Measurements from ENCODE around the gene CEL.

CEL gene

DNA sequence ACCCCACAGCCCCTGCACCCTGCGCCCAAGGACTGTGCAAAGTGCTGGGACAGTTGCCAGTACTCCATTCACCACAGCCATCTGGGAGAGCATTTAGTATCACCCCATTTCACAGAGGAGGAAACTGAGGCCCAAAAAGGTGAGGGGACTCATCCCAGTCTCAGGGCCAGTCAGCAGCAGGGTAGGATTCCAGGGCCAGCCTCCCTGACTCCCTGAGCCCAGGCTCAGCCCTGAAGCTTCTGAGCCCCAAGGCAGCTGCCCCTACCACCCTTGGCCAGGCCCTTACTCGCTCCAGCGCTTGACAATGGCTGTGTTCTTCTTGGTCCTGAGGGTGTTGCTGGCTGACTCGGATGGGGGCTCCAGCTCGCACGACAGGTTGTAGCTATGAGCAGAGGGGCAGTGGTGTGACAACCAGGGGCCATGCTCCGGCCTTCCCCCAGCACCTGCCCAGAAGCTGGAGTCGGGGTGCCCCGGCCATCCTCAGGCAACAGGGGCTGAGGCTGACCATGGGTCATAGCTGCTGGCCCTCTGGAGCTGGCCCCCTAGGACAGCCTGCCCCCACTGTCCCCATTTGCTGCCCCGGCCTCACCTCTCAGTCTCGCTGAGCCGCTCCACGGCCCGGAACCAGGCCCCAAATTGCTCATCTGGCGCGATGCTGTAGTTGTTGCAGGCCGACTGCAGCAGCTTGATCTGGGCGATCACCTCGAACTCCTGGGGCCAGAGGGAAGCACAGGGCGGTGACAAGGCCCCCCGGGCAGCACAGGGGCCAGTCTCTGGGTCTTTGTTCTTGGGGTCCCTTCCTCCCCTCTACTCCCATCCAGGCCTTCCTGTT, 40.6 kb downstream of the CEL start:
- no peak for DNase-seq (ENCODE audit: low read depth in 2 of 2, low spot score in 1 of 2)

DNA sequence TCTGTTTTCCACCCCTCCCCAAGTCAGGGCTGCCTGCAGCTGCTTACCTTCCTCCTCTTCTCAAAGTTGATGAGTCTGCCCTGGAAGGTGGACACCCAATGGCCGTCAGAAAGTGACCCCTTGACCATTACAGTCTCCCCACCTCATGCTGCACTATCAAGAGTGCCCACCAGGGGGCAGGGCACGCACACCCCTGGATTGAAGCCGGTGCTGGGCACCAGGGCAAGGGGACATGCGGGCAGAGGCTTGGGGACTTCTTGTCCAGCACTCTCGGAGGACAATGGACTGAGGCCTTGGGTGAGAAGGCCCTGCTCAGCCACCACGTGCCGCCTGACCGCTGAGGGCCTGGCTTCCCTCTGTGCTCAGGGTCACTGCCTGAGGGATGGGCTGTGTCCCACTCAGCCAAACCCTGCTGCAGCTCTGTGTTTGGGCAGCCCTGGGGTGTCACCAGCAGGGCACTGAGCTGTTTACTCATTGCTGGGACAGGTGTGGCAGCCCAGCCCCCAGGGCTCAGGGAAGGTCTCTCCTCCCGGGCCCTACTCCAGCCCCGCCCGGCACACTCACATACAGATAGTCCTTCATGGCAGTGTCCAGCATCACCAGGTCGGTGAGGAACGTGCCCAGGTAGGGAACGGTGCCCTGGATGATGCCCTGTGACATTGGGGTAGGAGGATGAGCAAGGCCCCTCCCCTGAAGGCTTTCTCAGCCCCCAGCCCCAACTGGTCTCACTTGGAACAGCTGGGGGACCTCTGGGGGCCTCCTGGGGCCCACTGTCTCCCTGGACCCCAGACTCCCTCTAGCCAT, 41.6 kb downstream of the CEL start:
- DNase-seq (ENCODE audit: low read depth in 2 of 2, low spot score in 1 of 2): no peak

DNA sequence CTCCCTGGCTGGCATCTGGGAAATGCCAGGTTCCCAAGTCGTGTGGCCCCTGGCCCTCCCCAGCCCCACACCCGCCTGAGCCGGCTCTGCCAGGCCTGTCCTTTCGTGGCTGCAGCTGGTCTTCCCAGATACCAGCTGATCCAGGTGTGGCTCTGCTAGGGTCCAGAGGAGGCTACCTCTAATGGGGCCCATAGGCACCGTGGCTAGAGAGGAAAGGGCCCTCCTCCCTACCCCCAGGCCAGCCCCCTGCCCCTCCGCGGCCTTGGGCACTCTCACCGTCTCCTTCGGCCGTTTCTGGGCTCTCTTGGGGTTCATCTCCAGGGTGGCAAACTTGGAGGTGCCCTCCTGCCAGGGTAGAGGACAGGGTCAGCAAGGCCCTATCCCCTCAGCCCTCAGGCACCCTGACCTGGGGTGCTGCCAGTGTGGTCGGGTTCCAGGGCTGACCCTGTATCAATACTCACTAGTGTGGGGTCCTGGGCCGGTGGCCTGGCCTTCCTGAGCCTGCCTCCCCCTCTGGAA, 42.3 kb downstream of the CEL start:
- no peak for DNase-seq (ENCODE audit: low read depth in 2 of 2, low spot score in 1 of 2)

DNA sequence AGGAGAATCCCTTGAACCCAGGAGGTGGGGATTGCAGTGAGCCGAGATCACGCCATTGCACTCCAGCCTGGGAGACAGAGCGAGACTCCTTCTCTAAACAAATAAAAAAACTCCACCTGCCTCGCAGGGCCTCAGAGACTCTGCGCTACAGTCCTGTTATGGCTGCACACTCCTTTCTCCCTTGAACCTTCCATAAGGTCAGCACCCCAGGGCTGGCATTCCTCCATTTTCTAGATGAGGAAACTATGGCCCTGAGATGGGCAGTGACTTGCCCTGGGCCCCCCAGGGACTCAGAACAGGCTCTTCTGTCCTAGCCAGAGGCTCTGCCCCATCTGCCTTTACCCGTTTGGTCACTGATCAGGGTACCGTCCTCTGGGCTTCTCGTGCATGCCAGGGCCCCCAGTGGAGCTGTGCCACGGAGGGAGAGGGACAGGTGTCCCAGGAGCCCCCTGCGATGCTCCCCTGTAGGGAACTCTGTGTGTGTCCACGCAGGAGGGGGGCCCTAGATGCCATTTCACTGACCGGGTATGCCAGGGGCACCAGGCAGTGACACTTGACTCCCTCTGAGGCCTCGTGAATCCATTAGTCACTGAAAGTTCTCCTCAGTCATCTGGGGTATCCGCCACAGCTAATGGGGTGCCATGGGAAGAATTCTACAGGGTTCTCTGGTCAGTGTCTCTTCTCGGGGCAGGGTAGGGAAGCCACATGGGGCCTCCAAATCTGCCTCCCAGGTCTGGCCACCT, 43.1 kb downstream of the CEL start:
- DNase-seq (ENCODE audit: low read depth in 2 of 2, low spot score in 1 of 2): no peak

DNA sequence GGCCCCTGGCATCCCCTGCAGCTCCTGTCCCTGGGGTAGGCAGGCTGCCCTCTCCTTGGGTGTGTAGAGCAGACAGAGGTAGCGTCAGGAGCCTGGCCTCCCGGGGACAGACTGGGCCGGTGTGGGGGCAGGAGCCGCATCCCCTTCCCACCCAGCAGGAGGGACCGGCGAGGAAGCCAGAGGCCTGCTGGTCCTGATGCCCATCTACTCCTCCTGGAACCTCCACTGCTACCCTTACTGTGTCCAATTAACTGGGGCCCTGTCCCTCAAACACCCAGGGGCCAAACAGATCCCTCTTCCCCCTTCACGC, 43.6 kb downstream of the CEL start:
- no peak for DNase-seq (ENCODE audit: low read depth in 2 of 2, low spot score in 1 of 2)

DNA sequence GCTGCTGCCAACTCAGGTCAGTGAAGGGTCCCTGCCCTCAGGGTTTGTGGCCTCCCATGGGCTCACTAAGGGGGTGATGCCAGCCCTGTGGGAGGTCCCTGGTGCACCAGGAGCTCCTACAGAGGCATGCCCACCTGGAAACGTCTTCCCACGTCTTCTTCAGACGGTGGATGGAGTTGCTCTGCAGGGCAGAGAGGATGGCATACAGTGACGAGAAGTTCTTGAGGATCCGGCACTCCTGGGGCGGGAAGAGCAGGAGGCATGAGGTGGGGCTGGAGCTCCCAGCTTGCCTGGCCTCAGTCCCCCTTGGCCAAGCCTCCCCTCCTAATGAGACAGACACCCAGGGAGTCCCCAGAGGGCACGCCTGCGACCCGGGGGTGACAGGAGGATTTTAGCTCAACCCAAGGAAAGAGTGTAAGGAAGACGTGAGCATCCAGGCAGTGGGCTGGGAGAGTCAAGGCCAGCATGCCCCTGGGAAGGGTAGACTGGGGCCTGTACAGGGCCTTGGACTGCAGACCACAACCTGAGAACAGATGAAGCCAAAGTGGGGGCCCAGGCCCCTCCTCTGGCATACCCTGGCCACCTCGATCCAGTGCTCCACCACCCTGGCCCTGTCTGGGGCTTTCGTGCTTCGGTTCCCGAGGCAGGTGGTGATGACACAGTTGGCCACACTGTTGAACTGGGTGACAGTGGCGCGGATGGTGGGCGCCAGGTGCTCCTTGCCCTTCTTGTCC, 44.9 kb downstream of the CEL start:
- no peak for DNase-seq (ENCODE audit: low read depth in 2 of 2, low spot score in 1 of 2)

DNA sequence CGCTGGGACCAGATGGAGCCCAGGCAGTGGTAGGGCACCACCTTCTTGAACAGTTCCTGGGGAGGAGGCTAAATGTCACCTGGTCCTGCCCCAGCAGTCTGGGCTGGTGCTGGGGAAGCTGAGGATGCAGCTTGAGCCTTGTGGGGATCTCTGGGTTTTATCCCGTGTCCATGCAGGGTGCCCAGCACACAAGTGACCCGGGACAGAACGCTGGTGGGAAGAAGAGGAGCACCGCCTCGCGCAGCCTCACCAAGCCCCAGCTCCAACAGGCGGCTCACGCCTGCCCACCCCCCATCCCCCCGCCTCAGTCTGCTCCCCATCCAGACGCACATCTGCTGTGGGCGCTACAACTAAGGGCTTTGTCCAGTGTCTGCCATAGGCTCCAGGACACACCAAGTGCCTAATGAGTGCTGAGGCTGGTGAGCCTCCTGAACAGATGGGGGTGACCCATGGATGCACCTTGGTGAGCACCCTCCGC, 45.5 kb downstream of the CEL start:
- no peak for DNase-seq (ENCODE audit: low read depth in 2 of 2, low spot score in 1 of 2)

DNA sequence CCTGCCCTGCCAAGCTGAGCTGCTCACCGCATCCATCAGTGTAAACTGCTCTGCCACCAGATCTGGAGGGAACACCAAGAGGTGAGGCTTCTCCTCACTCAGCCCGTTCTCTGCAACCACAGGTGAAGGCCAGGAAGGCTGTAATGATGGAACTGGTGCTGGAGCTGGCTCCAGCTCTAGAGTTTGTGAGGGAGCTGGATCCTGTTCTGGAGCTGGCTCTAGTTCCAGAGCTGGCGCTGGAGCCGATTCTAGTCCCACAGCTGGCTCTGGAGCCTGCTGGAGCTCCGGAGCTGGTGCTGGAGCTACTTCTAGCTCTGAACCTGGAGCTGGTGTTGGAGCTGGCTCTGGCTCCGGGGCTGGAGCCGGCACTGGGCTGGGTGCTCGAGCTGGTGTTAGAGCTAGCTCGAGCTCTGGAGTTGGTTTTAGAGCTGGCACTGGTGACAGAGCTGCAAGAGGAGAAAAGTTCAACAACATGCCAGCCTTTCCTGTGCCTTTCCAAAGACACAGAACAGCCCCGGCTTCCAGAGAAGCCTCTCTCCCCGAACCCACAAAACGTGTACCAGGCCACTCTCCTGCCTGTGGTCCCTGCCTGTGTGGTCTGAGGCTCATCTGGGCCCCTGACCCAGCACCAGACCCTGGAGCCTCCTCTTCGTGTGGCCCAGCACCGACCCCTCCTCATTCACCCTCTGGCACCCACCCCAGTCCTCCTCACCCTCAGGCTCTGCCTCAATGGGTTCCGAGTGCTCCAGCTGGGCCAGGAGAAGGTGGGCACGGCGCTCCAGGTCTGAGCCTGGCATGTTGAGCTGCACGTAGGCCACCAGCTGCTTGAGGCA, 46.4 kb downstream of the CEL start:
- no peak for DNase-seq (ENCODE audit: low read depth in 2 of 2, low spot score in 1 of 2)

DNA sequence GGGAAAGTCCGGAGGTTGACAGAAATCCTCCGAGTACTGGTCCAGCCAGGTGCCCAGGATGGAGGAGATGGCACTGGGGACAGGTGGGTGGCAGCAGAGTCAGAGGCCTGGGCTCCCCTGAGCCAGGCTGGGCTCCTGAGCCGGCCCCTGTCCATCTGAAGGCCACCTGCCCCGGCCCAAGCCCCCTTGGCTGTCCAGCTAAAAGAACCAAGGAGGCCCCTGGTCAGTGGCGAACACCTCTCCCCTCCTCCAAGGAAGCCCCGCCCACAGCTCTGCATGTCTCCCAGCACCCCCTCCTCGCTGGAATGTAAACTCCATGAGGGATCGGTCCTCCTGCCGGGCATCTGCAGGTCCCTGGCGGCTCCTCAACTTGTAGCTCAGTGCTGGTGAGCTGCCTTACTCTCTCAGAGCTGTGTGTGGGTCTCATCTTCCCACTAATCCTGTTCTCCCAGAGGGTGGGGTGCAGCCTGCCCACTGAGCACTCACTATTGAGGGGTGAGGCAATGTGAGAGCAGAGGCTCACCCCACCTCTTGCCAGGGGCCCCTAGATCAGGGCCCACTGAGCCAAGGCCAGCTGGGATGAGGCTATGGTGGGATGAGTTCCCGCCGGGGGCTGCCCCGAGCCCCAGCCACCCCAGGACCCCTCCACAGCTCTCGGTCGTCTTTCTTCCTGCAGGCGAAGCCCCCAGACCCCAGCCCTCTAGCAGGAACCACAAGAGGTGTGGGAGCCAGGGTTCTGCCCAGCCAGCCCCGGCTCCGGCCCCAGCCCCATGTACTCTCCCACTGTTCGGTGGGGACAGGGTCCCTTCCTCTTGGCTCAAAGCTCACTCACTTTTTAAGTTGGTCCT, 47.2 kb downstream of the CEL start:
- DNase-seq (ENCODE audit: low read depth in 2 of 2, low spot score in 1 of 2): no peak

DNA sequence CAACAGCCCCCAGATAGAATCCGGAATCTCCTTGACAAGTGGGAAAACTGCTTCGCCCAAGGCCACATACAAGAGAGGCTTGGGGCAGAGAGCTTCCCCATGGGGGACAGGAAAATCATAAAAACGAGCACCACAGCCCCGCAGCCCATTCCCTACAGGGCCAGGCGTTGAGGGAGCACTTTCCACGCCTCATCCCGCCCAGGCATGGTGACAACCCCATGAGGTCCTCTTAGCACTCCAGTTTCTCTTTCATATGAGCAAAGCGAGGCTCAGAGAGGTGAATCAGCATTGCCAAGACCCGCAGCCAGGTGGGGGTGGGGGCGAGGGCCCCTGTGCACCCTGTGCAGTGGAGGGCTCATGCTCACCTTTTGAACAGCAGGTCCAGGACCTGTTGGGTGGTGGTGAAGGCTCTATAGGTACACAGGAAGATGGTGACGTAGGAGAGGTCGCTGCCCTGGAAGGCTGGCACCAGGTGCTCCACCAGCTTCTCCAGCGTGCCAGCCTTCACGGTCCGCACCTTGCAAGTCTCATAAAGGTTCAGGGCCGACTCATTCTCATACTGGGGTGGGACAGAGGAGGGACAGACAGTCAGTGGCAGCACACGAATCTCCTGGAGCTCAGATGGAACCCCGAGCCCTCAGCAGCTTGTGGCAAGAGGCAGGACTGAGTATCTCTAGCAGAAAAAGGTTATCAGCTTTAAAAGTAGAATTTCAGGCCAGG, 48.3 kb downstream of the CEL start:
- DNase-seq (ENCODE audit: low read depth in 2 of 2, low spot score in 1 of 2): no peak

DNA sequence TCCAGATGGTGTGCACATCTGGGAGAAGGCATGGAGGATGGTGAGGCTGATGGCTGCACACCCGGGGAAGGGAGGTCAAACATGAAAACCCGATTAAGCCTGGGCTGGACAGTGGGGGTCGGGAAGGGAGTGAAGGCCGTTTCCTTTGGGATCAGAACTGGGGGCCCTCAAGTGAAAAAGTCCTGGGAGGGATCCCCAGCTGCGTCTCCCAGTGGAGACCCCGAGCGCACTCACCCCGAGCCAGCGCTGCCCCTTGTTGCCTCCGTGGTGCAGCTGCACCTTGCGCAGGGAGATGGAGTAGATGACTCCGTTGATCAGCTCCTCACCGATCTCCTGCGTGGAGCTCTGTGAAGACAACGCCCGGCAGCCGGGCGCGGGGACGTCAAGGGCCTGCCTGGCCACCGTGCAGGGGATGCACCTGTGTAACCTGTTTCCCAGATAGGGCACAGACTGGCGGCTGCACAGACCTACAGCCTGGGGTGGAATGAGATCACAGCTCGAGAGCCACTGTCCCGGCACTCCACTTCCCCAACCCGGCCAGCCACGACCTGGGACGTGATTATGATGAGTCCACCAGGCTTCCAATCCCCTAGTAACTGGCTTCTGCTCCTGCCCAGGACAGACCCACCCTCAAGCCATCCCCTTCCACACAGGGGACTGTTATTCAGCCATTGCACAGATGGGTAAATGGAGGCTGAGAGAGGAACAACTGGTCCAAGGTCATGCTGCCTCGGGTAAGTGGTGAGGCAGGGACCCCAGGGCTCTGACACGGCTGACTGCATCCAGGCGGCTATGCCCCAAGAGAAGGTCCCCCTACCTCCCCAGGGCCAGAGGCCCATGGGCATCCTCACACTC, 50.3 kb downstream of the CEL start:
- DNase-seq (ENCODE audit: low read depth in 2 of 2, low spot score in 1 of 2): no peak

DNA sequence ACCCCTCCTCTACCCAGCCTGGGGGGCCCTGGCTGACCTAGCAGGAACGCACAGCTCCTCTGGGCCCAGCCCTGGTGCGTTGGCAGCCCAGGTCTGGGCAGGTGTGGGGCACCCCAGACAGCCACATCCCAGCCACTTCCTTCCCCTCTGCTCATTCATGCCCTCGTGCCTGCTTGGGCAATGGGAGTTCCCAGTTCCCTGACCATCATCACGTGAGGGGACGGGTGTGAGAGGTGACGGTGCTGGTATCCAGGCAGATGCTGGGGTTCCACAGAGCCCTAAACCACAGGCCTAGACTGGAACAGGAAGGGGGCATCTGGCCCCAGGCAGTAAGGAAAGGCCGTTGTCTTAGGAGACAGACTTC, 50.9 kb downstream of the CEL start:
- no peak for DNase-seq (ENCODE audit: low read depth in 2 of 2, low spot score in 1 of 2)

DNA sequence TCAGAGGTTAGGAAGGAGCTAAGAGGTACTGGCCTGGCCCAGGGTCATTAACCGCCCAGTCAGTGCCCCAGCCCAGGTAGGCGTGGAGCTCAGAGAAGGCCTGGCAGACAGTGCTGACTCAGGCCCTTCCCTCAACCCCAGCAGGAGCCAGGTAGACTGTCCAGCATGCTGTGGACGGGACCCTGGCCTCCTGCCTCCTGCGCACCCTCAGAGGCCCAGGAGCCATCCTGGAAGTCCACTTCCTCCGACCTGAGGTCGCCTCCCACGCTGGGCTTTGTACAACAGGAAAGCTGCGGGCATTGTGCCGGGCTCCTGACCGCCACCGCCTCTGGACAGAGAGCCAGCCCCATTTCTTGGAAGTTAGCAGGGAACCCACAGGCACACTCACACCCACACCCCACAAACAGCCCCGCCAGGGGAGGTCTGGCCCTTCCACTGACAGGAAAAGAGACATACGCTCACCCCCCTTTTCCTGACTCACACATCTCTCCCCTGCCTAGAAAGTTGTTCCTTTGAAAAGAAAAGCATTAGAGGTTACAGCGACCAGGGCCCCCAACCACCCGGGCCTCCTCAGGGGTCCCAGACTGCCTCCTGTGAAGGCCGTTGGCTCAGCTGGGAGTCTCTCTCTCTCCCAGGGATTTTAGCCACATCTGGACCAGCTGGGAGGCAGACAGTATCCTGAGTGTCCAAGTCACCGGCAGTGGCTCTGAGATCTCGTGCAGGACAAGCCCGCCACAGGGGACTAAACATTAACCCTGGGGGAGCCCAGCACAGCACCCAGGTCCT, 51.6 kb downstream of the CEL start:
- DNase-seq (ENCODE audit: low read depth in 2 of 2, low spot score in 1 of 2): no peak

DNA sequence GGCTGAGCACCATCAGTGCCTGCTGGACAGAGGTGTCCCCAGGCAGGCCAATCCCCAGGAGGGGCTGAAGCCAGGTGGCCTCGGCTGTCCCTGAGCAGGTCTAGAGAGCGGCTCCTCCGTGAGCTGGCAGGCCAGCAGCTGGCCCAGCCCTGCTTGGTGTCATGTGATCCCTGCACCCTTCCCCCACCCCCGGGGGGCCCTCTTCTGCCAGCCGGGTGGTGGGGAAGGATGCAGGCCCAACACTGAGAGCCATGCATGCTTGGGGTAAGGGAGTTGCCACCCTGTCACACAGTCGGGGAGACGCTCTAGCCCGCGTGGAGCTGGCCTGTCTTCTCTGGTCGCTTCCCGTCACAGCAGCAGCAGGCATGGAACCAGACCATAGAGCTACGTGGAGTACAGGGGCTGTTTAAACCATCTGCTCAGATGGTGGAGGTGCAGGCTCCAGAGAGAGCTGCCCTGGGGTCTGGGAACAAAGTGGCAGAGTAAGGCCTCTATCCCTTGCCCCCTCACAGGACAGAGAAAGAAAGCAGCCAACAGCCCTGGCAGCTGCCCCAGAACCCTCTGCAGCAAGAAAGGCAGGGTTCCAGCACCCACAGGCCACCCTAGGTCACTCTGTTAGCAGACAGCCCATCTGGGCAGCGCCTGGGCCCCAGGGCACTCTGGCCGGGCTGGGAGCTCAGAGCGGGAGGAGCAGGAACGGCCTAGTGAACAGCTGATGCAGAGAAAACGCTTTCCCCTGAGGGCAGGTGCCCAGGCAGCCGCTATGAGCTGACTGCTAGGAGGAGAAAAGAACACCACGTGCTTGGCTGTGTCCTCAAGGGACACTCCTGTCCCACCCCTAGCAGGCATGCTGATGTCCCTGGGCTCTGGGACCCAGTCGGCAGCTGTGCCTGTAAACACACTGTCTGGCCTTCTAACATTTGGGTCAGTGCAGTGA, 52.4 kb downstream of the CEL start:
- DNase-seq (ENCODE audit: low read depth in 2 of 2, low spot score in 1 of 2): no peak

DNA sequence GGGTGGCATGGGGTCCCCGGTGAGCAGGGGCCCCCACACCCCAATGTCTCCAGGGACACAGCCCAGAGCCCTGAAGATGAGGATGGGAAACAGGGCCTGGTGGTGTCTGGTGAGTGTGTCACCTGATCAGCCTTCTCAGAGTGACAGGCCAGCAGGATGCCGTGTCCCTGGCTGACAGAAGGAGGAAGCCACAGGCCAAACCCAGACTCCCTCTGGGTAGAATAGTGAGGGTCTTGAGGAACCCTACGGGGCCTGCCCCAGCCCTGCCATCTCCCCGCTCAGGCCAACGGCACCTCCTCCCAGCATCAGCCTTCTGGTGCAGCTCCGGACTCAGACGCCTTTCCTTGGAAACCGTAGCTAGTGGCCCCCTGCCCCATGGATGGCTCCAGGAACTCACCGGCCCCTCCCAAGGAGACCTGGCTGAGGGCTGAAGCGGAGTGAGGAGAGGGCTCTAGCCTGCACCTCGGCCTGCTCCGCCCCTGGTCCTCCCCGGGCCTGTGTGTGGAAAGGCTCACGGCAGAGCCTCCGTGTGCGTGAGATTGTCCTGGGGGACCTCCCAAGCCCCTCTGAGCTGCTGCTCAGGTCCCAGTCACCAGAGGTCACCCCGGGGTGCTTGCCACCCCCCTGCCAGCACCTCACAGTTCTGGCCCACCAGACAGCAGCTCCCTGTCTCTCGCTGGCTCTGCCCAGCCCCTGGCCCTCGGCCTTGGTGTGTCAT, 53.3 kb downstream of the CEL start:
- no peak for DNase-seq (ENCODE audit: low read depth in 2 of 2, low spot score in 1 of 2)

All from stimulated activated CD8-positive, alpha-beta memory T cell treated with anti-CD3 and anti-CD28 coated beads, Interleukin-4, amount 100 ng/mL, for 1 hour (primary cell).